Stomach smooth muscle (tissue), 2 donors: ENCODE results near the gene FAM227A.

Source experiments
- H3K27ac ChIP-seq: one replicate; pipeline ENCODE4 v1.7.0; 2013; ENCODE audit warnings: mild to moderate bottlenecking, low read length, inconsistent platforms
- H3K27me3 ChIP-seq, 2 donors: one replicate each; pipeline ENCODE4 v1.7.0; 2013; ENCODE audit warnings: low read length in 2 of 2; ENCODE audit not compliant: insufficient read depth in 2 of 2, control insufficient read depth in 1 of 2
- H3K36me3 ChIP-seq, 2 donors: one replicate each; pipeline ENCODE4 v1.7.0; 2013; ENCODE audit warnings: low read length in 2 of 2; ENCODE audit not compliant: control insufficient read depth in 2 of 2, insufficient read depth in 2 of 2
- H3K4me1 ChIP-seq: one replicate; pipeline ENCODE4 v1.7.0; 2013; ENCODE audit warnings: low read length; ENCODE audit not compliant: control insufficient read depth, insufficient read depth
- H3K4me3 ChIP-seq, 2 donors: one replicate each; pipeline ENCODE4 v1.7.0; 2013; ENCODE audit warnings: low read length in 2 of 2
- H3K9ac ChIP-seq, 2 donors: one replicate each; pipeline ENCODE4 v1.7.0; 2013; ENCODE audit warnings: low read length in 2 of 2, mild to moderate bottlenecking in 1 of 2
- H3K9me3 ChIP-seq, 2 donors: one replicate each; pipeline ENCODE4 v1.7.0; 2013; ENCODE audit warnings: low read length in 2 of 2; ENCODE audit not compliant: control insufficient read depth in 2 of 2
- donor health status: healthy.
- donor health status: Pancreatic carcinoma.

Gene FAM227A

GRCh38 chr22:38569972-38570778 is 86.0 kb downstream of the FAM227A start, which contains the start of gene DMC1:
DMC1 (minus strand) TSS chr22:38570183; CDS start chr22:38568256, 1,927 bp downstream.
- H3K4me1 ChIP-seq = peaks cover 13% of the 10 kb centered on the region
- no peaks in the 10 kb centered on the region for H3K36me3 ChIP-seq
- peak within 1 kb of the TSS; percentile 79 to 83 for H3K9ac ChIP-seq
- peak within 1 kb of the TSS; percentile 74 to 84 for H3K4me3 ChIP-seq
- H3K27me3 ChIP-seq = no peaks in the 10 kb centered on the region
- no peaks in the 10 kb centered on the region for H3K9me3 ChIP-seq
- peak within 1 kb of the TSS; percentile 53 for H3K27ac ChIP-seq

GRCh38 chr22:38569181-38569971 is 86.8 kb downstream of the FAM227A start:
- Histone ChIP-seq H3K4me1 (peaks cover 13% of the 10 kb centered on the region), H3K4me3 (peak overlapping the region; percentile 71 to 75), H3K9ac (peak overlapping the region; percentile 72 to 76), H3K9me3 (no peaks in the 10 kb centered on the region), H3K36me3 (no peaks in the 10 kb centered on the region), H3K27me3 (no peaks in the 10 kb centered on the region), H3K27ac (peak overlapping the region; percentile 37)

GRCh38 chr22:38567531-38568285 is 88.5 kb downstream of the FAM227A start:
- H3K9me3 ChIP-seq = no peaks in the 10 kb centered on the region
- H3K9ac ChIP-seq = no peak overlapping the region
- H3K27me3 ChIP-seq = no peaks in the 10 kb centered on the region
- peaks cover 13% of the 10 kb centered on the region for H3K4me1 ChIP-seq
- H3K4me3 ChIP-seq = no peak overlapping the region
- no peak overlapping the region for H3K27ac ChIP-seq
- no peaks in the 10 kb centered on the region for H3K36me3 ChIP-seq

- Histone ChIP-seq H3K4me1 (peaks cover 13% of the 10 kb centered on the region), H3K9me3 (no peaks in the 10 kb centered on the region), H3K36me3 (no peaks in the 10 kb centered on the region), H3K4me3 (no peak overlapping the region), H3K9ac (no peak overlapping the region), H3K27ac (no peak overlapping the region), H3K27me3 (no peaks in the 10 kb centered on the region)
Measured at GRCh38 chr22:38566726-38567504, 89.3 kb downstream of the FAM227A start.

GRCh38 chr22:38565441-38565840 is 90.8 kb downstream of the FAM227A start:
- Histone ChIP-seq H3K27ac (no peak overlapping the region), H3K4me1 (peaks cover 6% of the 10 kb centered on the region), H3K9ac (no peak overlapping the region), H3K27me3 (no peaks in the 10 kb centered on the region), H3K9me3 (no peaks in the 10 kb centered on the region), H3K4me3 (no peak overlapping the region), H3K36me3 (no peaks in the 10 kb centered on the region)

GRCh38 chr22:38564669-38565068 is 91.5 kb downstream of the FAM227A start:
- H3K9ac ChIP-seq = no peak overlapping the region
- H3K4me3 ChIP-seq = no peak overlapping the region
- H3K9me3 ChIP-seq = no peaks in the 10 kb centered on the region
- no peaks in the 10 kb centered on the region for H3K36me3 ChIP-seq
- no peak overlapping the region for H3K27ac ChIP-seq
- no peaks in the 10 kb centered on the region for H3K27me3 ChIP-seq
- H3K4me1 ChIP-seq = peaks cover 2% of the 10 kb centered on the region

- Histone ChIP-seq H3K27me3 (no peaks in the 10 kb centered on the region), H3K9ac (no peak overlapping the region), H3K4me1 (no peaks in the 10 kb centered on the region), H3K36me3 (no peaks in the 10 kb centered on the region), H3K27ac (no peak overlapping the region), H3K9me3 (no peaks in the 10 kb centered on the region), H3K4me3 (no peak overlapping the region)
Measured at GRCh38 chr22:38554281-38554680, 101.9 kb downstream of the FAM227A start.

- no peaks in the 10 kb centered on the region for H3K27me3 ChIP-seq
- no peak overlapping the region for H3K4me3 ChIP-seq
- no peak overlapping the region for H3K27ac ChIP-seq
- H3K9ac ChIP-seq = no peak overlapping the region
- no peaks in the 10 kb centered on the region for H3K4me1 ChIP-seq
- no peaks in the 10 kb centered on the region for H3K36me3 ChIP-seq
- no peaks in the 10 kb centered on the region for H3K9me3 ChIP-seq
Measured at GRCh38 chr22:38549101-38549894, 106.9 kb downstream of the FAM227A start.

- Histone ChIP-seq H3K27ac (no peak overlapping the region), H3K4me3 (no peak overlapping the region), H3K4me1 (no peaks in the 10 kb centered on the region), H3K9me3 (peaks cover 0 to 4% of the 10 kb centered on the region in 2 donors), H3K27me3 (no peaks in the 10 kb centered on the region), H3K36me3 (no peaks in the 10 kb centered on the region), H3K9ac (no peak overlapping the region)
Measured at GRCh38 chr22:38540701-38541100, 115.5 kb downstream of the FAM227A start.
